ENCODE data around the gene COPB1. TPM values are rescaled to one million over a fixed set of nuclear protein-coding genes. Genes with fewer than 3 reads are reported as not detected.

COPB1 gene
- total and polyA plus RNA-seq, 2 of the 8 experiments (the other 6 are each of a cell fraction or from before 2014, with no cell fraction given), result 28.7 to 72.1 TPM

DNA sequence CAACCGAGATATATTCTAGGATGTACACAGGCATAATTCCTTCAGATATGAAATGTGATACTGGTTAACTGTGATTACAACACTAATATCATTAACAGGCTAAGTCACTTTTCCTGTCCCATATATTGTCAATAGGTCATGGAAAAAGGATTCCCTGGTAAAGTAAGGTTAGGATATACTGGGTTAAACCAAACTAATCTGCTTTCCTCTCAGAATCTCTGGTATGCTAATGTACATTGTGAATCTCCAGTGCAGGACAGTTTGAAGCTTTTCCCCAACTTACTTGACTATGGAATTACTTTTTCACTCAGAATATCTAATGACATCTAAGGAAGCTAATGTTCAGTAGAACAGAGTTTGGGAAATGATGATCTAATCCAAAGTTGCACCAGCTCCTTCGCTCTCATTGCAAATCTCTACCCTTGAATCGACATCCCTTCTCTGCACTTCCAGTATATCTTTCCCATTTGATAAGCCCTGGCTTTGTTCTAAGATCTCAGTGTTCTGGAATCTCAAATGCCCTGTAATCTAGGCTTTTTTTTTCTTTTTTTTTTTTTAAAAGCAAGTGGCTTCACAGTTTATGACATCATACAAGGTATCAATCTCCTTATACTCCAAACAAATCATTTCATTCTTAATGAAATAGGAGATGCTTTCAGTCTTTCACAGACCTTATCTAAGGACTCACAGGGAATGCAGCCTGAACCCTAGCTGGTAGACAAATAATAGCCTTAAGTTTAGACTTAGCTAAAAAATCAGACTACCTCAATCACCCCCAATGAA is 43.8 kb downstream of the COPB1 start:
- Histone ChIP-seq H3K9ac (replicated peaks in 1 of 4; ENCODE audit: extremely low read depth in 1 of 4, low read depth in 3 of 4, low read length in 3 of 4) (no peak overlapping the region), H4K8ac (ENCODE audit: extremely low read depth, insufficient read depth, low read length) (no peak overlapping the region), H3K79me1 (ENCODE audit: low read depth, low read length) (no peaks in the 10 kb centered on the region), H2BK20ac (ENCODE audit: low read length) (no peak overlapping the region), H2BK15ac (ENCODE audit: low read length) (no peak overlapping the region), H3K23ac (ENCODE audit: insufficient read length) (no peak overlapping the region), H3K4me3 (ENCODE audit: extremely low read depth in 1 of 4, insufficient read depth in 2 of 4, low read depth in 3 of 4, low read length in 4 of 4) (no peak overlapping the region), H2BK12ac (ENCODE audit: low read depth, low read length) (no peak overlapping the region), H3K4ac (replicated peaks; ENCODE audit: insufficient read length, low read depth, low read length) (no peak overlapping the region), H4K5ac (ENCODE audit: insufficient read length, low read depth, low read length) (no peak overlapping the region), H3K56ac (replicated peaks; ENCODE audit: insufficient read length, low read depth, low read length) (no peak overlapping the region), H3K18ac (ENCODE audit: extremely low read depth, low read length) (no peak overlapping the region), H3K27ac (ENCODE audit: low read depth, low read length) (no peak overlapping the region), H3K23me2 (ENCODE audit: low read depth, low read length) (no peaks in the 10 kb centered on the region), H4K91ac (replicated peaks; ENCODE audit: insufficient read length, low read length) (no peak overlapping the region), H2BK120ac (replicated peaks; ENCODE audit: low read depth, low read length) (no peak overlapping the region), H3K27me3 (replicated peaks in 1 of 4; ENCODE audit: control insufficient read depth in 3 of 4, extremely low read depth in 1 of 4, insufficient read depth in 3 of 4, low read length in 3 of 4) (no peaks in the 10 kb centered on the region), H3K4me2 (ENCODE audit: insufficient read depth in 1 of 2, low read depth in 2 of 2, low read length in 2 of 2) (no peak overlapping the region), H3K9me3 (ENCODE audit: insufficient read depth in 2 of 2, low read depth in 1 of 2, low read length in 1 of 2) (no peaks in the 10 kb centered on the region), H3K4me1 (replicated peaks in 1 of 4; ENCODE audit: control insufficient read depth in 3 of 4, insufficient read depth in 4 of 4, low read length in 3 of 4) (no peaks in the 10 kb centered on the region), H2AK5ac (ENCODE audit: low read depth, low read length) (no peak overlapping the region), H3K14ac (ENCODE audit: insufficient read length) (no peak overlapping the region), H3K79me2 (ENCODE audit: control insufficient read depth in 1 of 2, insufficient read depth in 2 of 2, low read length in 2 of 2) (no peaks in the 10 kb centered on the region), H2BK5ac (ENCODE audit: low read depth, low read length) (no peak overlapping the region), H2AFZ (ENCODE audit: low read length) (no peak overlapping the region), H4K20me1 (replicated peaks in 1 of 2; ENCODE audit: control insufficient read depth in 1 of 2, insufficient read depth in 2 of 2, low read length in 2 of 2) (no peaks in the 10 kb centered on the region), H3K36me3 (ENCODE audit: control insufficient read depth in 2 of 4, insufficient read depth in 4 of 4, low read length in 3 of 4) (peaks cover 3 to 33% (median 17%) of the 10 kb centered on the region in 4 experiments; a peak in 6 of 8 replicates)
- DNase-seq (ENCODE audit: low read depth in 1 of 2, low spot score in 2 of 2) (no peak), FAIRE-seq (no peak)
- CTCF ChIA-PET (ENCODE audit: partially characterized antibody), result interaction anchor here (0.6 to 7.3 kb wide), 53 partner anchors 10 to 685 kb away, joined by 3 to 127 read pairs (median 5); no protein-coding TSS in a partner anchor
- POLR2A ChIA-PET (ENCODE audit: partially characterized antibody), result interaction anchor here (0.6 to 1.1 kb wide), 7 partner anchors 12 to 202 kb away, joined by 3 read pairs; no protein-coding TSS in a partner anchor
- 93% methylated on average over 3 of the region's 3 CpGs; no CpG with 5 or more reads in 1 of the 2 experiments for WGBS, 2 experiments (ENCODE audit: extremely low coverage in 1 of 2, insufficient coverage in 1 of 2, insufficient read length in 1 of 2, insufficient replicate concordance in 2 of 2, low coverage in 1 of 2, low lambda C conversion rate in 2 of 2, missing lambda C conversion rate in 1 of 2)
- TF ChIP-seq BACH1 (IDR thresholded peaks at IDR 0.05; ENCODE audit: low read length) (no peak), RAD21 (IDR thresholded peaks at IDR 0.05 in 1 of 2, conservative IDR thresholded peaks at IDR 0.05 in 1 of 2; ENCODE audit: low read depth in 2 of 2, low read length in 2 of 2) (no peak), POLR2AphosphoS5 (IDR thresholded peaks at IDR 0.05; ENCODE audit: low read depth, low read length) (no peak), SP4 (IDR thresholded peaks at IDR 0.05; ENCODE audit: low read length) (no peak), CBX8 (IDR thresholded peaks at IDR 0.05; ENCODE audit: borderline replicate concordance, low read depth, low read length) (no peak), FOSL1 (IDR thresholded peaks at IDR 0.05; ENCODE audit: insufficient read depth, low read depth, low read length) (no peak), EP300 (IDR thresholded peaks at IDR 0.05; ENCODE audit: borderline replicate concordance in 1 of 2, low read depth in 2 of 2, low read length in 2 of 2) (no peak), YY1 (IDR thresholded peaks at IDR 0.05; ENCODE audit: low read depth, low read length) (no peak), JUN (IDR thresholded peaks at IDR 0.05; ENCODE audit: low read depth, low read length) (no peak), EGR1 (IDR thresholded peaks at IDR 0.05; ENCODE audit: borderline replicate concordance, low read depth, low read length) (no peak)
- TF ChIP-seq, protein P1, sequence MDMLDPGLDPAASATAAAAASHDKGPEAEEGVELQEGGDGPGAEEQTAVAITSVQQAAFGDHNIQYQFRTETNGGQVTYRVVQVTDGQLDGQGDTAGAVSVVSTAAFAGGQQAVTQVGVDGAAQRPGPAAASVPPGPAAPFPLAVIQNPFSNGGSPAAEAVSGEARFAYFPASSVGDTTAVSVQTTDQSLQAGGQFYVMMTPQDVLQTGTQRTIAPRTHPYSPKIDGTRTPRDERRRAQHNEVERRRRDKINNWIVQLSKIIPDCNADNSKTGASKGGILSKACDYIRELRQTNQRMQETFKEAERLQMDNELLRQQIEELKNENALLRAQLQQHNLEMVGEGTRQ (IDR thresholded peaks at IDR 0.05; ENCODE audit: low read length), result no peak

Measured in H1 (cell line).